ENCODE results near the gene DNAJC27. TPM values are rescaled to one million over a fixed set of nuclear protein-coding genes. Genes with fewer than 3 reads are reported as not detected.

The DNAJC27 gene
- total RNA-seq, 1 donor from 2014 or later = 6.9 TPM

GRCh38 chr2:24899361-24899910 is 72.3 kb downstream of the DNAJC27 start:
- H3K9me3 Mint-ChIP-seq = peaks cover 25% of the 10 kb centered on the region
- peaks cover 64% of the 10 kb centered on the region for H3K36me3 Mint-ChIP-seq (ENCODE audit: low read depth)
- intact Hi-C loops (cut with micrococcal nuclease) = no loop called here
- peaks cover 1% of the 10 kb centered on the region for H3K4me1 Mint-ChIP-seq
- no peak overlapping the region for H3K27ac Mint-ChIP-seq
- H3K4me3 Mint-ChIP-seq = no peak overlapping the region
- DNase-seq = no peak
- no peaks in the 10 kb centered on the region for H3K27me3 Mint-ChIP-seq

- H3K36me3 Mint-ChIP-seq (ENCODE audit: low read depth) = peaks cover 65% of the 10 kb centered on the region
- intact Hi-C loops (cut with micrococcal nuclease) = no loop called here
- peaks cover 1% of the 10 kb centered on the region for H3K4me1 Mint-ChIP-seq
- H3K4me3 Mint-ChIP-seq = no peak overlapping the region
- H3K9me3 Mint-ChIP-seq = peaks cover 30% of the 10 kb centered on the region
- no peaks in the 10 kb centered on the region for H3K27me3 Mint-ChIP-seq
- H3K27ac Mint-ChIP-seq = no peak overlapping the region
- no peak for DNase-seq
These were observed 73.3 kb downstream of the DNAJC27 start for GRCh38 chr2:24898122-24899109.

- Mint-ChIP-seq H3K27ac (no peak overlapping the region), H3K36me3 (ENCODE audit: low read depth) (peaks cover 60% of the 10 kb centered on the region), H3K27me3 (no peaks in the 10 kb centered on the region), H3K9me3 (peaks cover 27% of the 10 kb centered on the region), H3K4me3 (no peak overlapping the region), H3K4me1 (no peaks in the 10 kb centered on the region)
- no peak for DNase-seq
- intact Hi-C loops (cut with micrococcal nuclease) = no loop called here
These were observed 77.0 kb downstream of the DNAJC27 start for GRCh38 chr2:24894750-24895149.

- Mint-ChIP-seq H3K4me1 (no peaks in the 10 kb centered on the region), H3K9me3 (peaks cover 24% of the 10 kb centered on the region), H3K36me3 (ENCODE audit: low read depth) (peaks cover 53% of the 10 kb centered on the region), H3K27me3 (no peaks in the 10 kb centered on the region), H3K4me3 (no peak overlapping the region), H3K27ac (no peak overlapping the region)
- no peak for DNase-seq
- intact Hi-C loops (cut with micrococcal nuclease) = no loop called here
These were observed 77.8 kb downstream of the DNAJC27 start for GRCh38 chr2:24893934-24894333.

Other genes with a start within 250 kb of the DNAJC27 start
- gene PTRHD1, start 178.6 kb downstream of the DNAJC27 start, total RNA-seq = 21.7 and 22.2 TPM in 2 replicates
- gene CENPO, start 178.5 kb downstream of the DNAJC27 start, total RNA-seq = 44.0 and 45.9 TPM in 2 replicates
- gene ADCY3, start 51.7 kb downstream of the DNAJC27 start, total RNA-seq = 103 and 108 TPM in 2 replicates
- 0.09 and 0.12 TPM in 2 replicates for gene EFR3B, start 70.1 kb upstream of the DNAJC27 start, total RNA-seq
- 6.9 and 7.2 TPM in 2 replicates for gene POMC, start 196.6 kb upstream of the DNAJC27 start, total RNA-seq

Measured in activated CD4-positive, alpha-beta T cell treated with anti-CD3 and anti-CD28 coated beads, Interleukin-2, amount 10 ng/mL, durations not matched to agents 24 days and 14 days (primary cell).